Daoy (cell line): ENCODE data around the gene CDK6. TPM values are rescaled to one million over a fixed set of nuclear protein-coding genes. Genes with fewer than 3 reads are reported as not detected.

Source experiments
- DNase-seq: peaks from one replicate; pipeline ENCODE4 v3.0.0-alpha.2; 2015; ENCODE audit warnings: low read depth
- total RNA-seq: library from RNA; depleted of rRNA; stranded (reverse); fragments of >200 nt; shearing (Covaris generic); gene quantifications from 2 replicates; pipeline ENCODE4 v1.2.3, GENCODE V29; 2014

The CDK6 gene
- total RNA-seq, 1 experiment from 2014 or later = 92.9 TPM

DNA sequence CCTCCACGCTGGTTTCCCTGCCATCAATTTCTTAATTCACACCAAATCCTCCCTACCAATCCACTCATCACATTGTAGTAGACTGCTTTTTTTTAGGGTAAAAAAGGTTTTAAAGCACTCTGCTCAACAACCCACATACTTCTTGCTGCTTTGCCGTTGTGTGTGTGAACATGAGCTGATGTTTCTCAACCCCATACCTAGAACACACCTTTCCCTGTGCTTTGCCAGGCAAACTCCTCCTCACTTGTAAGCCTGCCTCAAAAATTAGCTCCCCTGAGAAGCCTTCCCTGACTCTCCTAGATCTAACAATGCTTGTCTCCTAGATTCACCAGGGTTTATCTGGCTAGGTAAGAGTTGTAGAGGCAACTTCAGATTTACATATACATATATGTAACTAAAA, 127.2 kb downstream of the CDK6 start:
- DNase-seq = no peak

DNA sequence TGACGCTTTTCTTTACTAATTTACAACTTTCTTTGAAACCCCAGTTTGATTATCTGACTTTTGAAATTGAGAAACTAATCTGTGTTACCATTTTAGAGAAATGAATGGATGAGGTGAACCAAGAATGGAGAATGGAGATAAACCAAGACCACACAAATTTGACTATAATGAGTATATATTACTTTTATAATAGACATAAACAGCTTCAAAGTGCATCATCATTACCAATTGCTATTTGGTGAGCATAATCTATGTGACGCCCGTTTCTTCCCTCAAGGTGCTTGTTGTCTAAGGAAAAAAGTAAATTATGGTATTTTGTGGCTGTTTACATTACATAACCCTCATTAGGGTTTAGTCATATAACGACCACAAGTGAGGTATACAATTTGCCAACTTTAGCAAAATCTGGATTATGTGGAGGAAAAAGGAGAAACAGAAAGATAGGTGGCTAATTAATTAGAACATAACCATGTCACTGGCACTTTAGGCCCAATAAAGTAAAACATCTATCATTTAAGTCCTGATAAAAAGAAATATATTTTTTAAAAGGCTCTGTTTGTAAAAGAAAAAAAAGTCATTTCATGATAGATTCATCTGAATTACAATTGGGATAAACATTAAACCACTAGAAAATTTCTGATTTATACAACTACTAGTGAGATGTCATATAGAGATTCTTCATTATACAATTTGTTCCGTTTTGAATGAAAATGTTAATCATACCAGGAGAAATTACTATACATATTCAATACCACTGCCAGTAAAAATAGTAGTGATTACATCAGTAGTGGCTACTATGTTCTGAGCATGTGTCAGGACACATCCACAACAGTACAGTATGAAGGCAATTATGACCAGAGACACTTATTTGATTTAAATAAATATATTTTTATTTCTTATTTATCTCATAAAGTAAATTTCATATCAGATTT, 128.0 kb downstream of the CDK6 start:
- no peak for DNase-seq

DNA sequence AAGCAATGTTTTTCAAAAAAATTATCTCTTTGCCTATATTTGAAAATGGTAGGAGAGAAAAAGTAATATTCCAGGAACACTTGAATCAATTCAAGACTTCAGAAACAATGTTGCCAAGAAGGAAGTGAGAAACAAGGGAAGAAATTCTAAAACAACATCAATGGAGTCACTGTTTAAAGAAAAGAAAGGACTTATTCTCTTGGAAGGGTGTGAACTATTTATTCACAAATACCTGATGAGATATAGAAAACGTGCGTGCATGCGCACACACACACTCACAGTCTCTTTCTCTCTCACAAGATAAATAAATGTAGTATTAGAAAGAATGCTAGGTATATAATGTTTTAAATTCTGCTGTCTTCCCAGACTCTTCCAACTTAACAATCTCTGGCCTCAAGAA, 128.9 kb downstream of the CDK6 start:
- no peak for DNase-seq

DNA sequence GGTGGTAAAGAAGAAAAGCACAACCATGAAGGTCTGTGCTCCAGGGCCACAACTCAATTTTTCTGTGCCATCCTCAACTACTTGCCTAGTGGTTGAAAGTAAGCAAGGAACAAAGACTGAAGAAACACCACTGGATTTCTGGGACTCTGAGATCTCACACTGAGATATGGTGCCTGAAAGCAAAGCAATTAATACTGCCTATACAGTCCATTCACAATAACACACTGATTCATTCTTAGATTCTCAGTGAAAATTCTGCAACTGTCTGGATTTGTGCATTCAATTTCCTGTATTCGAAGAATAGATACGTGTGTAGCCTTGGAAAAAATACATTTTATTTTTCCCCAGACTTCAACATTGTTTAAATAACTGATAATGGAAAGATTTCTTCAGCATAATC, 129.8 kb downstream of the CDK6 start:
- no peak for DNase-seq

DNA sequence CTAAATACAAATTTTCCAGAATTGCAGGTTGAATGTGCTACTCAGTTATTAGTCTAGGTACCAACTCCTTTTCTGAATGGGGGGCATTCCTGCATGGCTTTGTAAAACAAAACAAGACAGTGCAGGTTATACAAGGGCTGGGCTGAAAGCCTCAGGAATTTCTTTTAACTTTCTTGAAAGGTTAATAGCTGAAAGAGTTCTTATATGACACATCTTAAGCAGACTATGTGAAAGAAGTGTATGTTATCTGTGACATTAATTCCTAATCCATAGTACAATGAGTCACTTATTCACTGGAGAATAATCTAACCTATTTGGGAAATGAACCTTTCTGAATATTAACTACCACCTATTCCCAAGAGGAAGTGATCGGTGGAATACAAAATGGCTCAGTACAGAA, 130.5 kb downstream of the CDK6 start:
- no peak for DNase-seq

DNA sequence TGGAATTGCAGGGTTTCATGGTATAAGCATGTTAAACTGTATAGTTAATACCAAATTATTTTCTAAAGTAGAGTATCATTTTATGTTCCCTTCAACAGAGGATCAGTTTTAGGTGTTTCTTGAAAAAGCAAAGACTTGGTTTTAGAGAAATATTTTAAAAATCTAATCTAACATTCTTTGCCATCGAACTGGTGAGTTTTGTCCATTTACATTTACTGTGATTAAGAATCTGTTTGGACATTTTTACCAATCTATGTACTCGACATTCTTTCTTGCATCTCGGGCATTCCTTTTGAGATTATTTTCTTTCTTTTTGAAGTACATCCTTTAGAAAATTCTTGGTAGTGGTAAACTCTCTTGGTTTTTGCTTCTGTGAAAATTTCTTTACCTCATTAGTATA, 131.5 kb downstream of the CDK6 start:
- DNase-seq = no peak

DNA sequence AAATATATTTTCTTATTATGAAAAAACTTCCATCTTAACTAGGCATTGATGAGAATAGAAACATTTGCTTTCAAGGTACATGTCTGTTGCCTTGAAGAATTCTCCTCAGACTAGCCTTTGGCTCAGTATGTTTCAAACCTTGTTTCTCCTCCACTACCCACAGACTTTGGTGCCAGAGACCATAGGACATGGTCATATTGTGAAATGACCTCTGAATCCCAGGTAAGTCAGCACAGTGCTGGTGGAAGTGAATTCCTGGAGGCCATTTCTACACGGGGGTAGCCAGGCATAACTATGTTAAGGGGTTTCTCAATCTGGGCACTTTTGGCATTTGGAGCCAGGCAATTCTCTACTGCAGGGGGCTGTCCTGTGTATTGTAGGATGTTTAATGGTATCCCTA, 133.8 kb downstream of the CDK6 start:
- DNase-seq = no peak

DNA sequence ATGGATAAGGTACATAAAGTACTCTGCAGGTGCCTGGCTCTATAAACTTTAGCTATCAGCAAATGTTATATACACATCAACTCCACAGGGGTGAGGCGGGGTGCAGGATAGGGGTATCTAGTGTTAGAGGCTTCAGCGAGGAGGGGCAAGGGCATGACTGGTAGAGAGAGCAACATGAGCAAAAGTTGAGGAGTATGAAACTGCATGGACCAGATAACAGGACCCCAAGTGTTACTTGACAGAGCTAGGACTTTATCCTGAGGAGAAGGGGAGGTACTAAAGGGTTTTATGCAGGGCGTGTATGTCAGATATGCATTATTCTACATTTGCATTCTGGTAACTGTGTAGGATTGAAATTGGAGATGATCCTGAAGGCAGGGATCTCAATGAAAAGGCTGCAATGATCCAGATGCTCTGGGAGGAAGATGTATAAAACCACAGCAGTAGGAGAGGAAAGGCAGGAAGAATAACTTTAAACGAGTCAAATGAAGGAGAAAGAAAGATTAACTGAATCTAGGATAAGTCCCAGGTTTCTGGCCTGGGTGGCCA, 136.3 kb downstream of the CDK6 start:
- no peak for DNase-seq

DNA sequence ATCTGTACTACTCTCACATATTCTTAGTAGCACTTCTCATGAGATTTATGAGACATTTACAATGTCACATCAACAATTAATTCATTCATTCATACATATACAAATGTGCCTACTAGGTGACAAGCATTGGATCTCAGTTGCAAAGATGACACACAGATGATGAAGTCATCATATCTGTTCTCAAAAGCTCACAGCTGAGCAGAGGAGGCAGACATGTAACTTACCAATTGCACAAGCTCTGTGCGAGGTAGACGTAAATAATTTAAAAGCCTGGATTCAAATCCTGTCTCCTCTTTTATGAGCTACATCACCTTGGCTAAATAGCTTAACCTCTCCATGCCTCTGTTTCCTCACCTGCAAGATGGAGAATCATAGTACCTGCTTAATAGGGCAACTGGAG, 136.8 kb downstream of the CDK6 start:
- peak; percentile 19 for DNase-seq

DNA sequence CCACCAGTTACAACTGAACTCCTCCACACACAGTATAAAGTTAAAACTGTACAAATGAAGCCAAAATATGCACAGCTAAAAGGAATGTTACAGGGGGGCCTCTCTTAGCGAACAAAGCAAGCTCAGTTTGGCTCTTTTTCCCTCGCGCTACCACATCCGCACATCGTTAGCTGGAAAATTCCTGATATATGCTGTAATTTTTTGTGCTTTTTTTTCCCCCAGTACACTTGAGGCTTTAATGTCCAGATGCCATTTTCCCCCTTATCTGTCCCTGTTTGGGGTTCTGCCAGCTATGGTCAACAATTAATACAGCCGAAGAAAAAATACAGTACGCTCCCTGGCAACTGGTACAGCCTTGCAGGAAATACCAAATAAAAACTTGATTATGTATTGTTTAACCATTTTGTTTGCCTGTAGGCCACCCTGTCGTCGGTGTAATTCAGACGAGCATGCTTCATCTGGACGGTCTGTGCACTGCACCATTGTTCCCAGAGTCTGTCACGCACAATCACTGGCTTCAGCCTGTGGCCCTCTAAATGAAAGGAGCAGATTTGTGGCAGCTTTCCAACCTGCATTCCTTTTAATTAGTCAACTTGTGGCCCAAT, 138.0 kb downstream of the CDK6 start:
- peak; percentile 91 for DNase-seq

DNA sequence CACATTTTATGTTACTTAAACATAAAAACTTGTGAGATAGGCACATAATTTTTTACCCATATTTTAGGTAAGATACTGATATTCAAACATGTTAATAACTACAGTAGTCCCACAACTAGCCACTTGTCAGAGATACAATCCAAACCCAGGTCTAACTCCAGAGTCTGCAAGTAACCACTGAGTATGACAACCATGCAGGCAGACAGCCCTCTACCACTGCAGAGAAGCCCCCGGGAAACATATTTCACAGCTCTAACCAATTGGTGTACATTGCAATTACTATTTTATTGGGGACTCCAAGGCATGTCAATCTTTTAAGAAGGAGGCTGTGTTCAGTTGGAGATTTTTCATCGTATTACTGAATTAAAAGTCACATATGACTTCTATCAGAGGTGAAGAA, 139.0 kb downstream of the CDK6 start:
- DNase-seq = peak; percentile 15

DNA sequence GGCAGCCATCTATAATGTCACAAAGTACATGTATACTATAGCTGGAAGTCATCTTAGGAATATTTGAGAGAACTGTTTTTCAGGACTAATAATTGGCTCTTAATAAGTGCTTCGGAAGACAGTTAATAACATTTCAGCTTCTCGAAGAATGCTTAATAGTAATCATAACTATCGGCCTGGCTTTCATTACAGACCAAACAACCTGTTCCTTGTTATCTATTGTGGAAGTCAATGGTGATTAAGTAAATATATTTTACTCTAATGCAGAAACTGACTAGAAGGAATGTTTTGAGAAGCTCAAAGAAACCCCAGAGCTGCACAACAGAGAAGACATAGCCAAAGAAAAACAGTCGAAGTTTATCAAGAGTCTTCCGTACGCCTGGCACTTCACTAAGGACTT, 139.4 kb downstream of the CDK6 start:
- DNase-seq = no peak

DNA sequence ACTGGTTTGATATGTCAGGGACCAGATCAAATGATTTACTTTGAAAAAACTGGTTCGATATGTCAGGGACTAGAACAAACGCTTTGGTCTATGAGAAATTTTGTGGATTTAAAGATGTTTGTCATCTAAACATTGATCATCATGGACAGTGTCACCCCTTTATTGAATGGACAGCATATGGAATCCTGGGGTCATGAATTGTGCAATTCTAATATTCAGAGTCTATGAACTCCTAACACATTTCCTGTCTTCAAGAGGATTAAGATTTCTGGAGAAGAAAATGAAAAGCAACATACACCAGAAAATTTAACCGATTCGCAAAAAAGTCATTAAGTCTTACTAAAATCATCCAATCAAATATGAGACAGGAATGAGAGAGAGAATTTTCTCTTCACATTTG, 139.8 kb downstream of the CDK6 start:
- no peak for DNase-seq

DNA sequence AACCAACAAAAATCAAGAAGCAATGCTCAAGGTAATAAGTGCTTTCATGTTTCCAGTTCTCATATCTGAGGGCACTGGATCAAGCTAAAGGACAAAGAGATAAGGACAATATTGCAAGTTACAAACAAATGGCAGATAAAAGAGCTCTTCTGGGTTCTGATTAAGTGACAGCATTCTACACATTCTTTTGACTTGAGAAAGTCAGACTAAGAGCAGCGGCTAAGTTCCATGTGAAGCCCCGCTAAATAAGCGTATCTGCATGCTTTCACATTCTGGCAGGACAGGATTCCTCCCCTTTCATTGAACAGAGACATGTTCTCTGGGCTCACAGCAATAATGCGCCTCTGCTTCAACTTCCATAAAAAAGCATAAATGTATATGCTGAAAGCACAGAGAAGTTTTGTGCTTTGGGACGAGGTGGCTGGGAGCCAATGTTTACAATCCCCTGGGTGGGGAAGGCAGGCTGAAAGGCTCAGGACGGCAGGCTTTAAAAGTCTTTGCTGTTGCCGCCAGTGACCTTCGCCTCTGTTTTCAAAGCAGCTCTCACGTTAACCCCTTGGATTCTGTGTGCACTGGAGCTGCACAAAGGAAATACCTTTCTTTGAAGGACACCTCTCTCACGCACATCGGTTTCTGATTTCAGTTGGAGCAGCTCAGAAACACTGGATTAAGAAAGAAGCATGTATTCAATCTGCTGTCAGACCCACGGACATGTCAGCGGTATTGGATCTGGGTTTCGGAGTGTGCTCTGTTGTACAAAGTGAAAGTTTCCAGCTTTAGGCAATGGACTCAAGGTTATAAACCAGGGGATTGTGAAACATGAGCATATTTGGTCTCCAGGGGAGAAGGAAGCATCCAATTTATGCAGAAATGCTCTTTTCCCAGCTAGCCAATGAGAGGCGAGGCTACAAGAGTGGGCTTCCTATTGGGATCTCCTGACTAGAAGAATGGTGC, 140.8 kb downstream of the CDK6 start:
- DNase-seq = peak; percentile 89

DNA sequence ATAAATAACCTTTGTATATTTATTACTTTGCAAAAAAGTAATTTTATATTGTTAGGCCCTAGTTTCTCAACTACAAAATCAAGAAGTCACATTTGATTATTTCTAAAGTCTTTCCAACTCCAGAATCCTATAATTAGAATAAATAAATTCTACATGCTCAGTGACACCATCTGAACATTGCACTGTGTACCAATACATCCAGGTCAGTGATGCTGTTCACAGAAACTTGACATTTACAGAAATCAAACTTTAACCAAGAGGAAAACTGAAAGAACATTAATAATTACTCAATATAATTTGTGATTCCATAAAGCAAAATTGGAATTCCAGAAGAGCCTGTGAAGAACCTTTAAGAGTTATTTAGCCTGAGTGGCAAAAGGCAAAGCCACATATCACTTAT, 142.2 kb downstream of the CDK6 start:
- DNase-seq = no peak

DNA sequence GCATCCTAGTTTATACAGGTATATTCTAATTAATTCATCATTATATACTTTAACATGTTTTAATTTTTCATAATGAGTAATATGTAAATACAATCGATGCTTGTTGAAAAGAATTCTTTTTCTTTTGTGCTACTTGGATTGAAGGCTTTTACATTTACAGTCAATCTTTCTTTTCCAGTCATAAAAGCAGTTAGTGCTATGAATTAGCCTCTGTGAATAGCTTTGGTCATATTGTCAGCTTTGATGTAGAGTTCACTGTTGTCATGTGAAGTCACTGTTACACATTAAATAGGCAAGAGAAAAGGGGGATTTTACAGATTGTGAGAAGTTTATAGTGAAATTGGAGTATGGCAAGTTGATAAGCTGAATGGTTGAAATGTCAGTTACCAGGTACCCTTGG, 142.9 kb downstream of the CDK6 start:
- no peak for DNase-seq

DNA sequence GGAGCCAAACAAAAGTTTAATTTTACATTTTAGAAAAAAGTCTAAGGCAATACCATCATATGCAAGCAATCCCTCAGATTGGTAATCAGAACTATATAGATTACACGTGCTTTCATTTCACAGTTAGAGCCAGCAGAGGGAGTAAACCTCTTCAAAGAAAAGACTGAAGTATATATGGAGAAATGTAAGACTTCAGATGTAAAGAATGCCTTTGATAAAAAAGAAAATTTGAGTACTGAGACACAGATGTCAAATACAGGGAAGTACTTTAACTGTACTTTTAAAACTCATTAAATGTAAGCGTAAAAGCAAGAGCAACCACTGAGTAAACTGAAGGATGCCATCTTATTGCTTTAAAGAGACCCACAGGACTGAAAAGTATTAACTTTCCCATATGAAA, 144.8 kb downstream of the CDK6 start:
- DNase-seq = peak; percentile 35

DNA sequence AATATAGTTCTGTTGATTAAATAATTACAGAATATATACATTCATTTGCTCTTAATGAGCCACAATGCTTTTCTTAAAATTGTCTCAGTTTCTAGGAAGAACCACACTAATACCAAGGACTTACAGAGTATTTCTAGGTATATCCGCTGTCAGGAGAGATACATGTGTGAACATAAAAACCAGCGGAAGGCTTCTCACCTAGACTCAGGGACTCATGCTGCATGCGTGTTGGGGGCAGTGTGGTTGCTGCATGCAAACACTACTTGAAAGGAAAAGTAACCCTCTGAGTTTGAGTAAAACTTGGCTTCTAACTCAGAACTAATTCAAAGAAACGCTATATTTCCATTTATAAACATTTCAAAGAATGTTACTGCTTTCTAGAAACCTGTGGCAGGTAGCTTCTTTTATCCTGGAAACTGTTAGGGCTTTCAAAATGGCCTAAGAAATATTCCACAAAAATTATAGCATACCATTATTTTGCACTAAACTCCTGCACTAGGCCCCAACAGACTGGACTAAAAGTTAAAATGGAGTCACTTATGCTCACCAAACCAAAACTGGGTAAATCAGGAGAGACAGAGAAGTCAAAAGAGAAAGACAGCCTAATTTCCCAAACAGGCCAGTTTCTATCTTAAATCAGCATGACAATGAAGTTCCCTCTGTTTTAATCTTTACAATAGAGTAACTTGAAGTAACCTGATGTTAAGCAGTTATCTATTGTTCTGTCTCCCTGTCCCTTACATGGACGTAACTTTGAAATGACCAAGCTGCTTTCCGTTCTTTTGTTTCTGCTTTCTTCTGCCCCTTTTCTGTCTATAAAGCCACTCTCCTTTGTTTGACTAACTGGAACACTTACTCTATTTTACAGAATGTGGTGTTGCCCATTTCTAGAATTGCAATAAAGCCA, 151.0 kb downstream of the CDK6 start:
- DNase-seq = no peak

DNA sequence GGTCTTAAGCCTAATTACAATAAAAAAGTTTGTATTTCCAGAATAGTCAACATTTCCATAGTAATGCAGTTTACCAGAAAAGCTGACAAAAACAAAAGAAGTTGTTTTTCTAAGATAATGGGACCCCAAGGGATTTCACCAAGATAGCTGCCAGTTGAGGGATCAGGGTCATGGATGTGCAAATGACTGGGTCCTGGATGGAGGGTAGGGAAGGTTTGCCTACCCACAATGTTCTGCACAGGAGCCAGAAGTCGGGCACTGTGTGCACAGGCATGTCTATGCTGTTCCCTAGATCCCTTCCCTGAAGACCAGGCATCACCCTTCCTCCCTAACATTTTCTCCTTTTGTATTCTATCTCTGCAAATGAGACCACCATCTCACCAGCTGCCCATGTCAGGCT, 152.1 kb downstream of the CDK6 start:
- no peak for DNase-seq

DNA sequence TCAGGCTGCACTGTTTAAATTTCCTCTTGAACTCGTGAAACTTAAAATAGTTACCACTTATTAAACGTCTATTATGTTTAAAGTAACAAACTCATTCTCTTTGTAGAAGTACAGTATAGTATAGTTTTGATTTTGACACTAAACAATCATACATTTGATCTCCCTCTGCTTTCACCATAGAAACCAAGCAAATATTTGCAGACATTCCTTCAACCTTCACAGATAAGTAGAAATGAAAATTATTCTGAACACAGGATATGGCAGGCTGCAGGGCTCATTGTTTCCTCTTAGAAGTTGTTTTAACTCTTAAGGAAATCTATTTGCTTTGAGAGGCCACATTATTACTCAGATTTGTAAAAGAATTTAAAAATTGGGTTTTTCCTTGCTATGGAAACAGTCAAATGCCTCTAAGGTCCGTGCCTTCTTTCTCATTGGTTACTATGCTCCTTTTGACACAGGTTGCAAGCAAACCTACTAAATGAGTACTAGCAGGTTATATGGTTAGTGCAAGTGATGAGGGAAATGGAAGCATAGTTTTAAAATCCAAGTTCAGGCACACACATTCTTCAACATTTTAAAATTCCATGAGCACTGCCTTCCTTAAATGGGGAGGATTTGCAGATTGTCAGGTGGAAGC, 153.4 kb downstream of the CDK6 start:
- DNase-seq = no peak
